ENCODE data around the gene RXFP2. TPM values are rescaled to one million over a fixed set of nuclear protein-coding genes. Genes with fewer than 3 reads are reported as not detected.

The RXFP2 gene
- total and polyA plus RNA-seq, 3 experiments from 2014 or later, result not detected

DNA sequence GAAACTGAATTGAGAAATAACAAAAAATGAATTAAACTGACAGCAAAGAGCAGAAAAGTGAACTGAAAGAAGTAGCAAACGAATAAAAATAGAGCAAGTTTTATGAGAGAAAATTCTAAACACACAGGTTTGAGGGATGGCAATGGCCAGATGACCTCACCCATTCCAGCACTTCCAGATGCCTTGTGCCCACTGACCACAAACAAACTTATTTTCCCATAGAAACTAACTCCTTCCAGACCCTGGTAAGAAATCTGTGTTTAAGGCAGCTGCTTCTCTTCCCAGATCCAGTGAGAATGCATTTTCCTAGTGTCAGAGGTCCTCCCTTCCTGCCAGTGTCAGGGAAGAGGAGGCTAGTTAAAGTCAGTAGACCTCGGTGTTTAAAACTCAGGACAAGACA, 51.7 kb downstream of the RXFP2 start:
- Mint-ChIP-seq H3K36me3 (no peaks in the 10 kb centered on the region), H3K4me1 (no peaks in the 10 kb centered on the region), H3K9me3 (peaks cover 0 to 2% (median 0%) of the 10 kb centered on the region in 5 donors), H3K4me3 (no peak overlapping the region), H3K27ac (no peak overlapping the region), H3K27me3 (peaks cover 0 to 4% of the 10 kb centered on the region in 2 donors)
- Histone ChIP-seq H3K27ac (ENCODE audit: low read depth, low read length) (no peak overlapping the region), H3K27me3 (ENCODE audit: insufficient read depth, low read length, poor library complexity, severe bottlenecking) (no peaks in the 10 kb centered on the region), H3K4me3 (ENCODE audit: low read length) (no peak overlapping the region), H3K36me3 (ENCODE audit: insufficient read depth, low read length) (no peaks in the 10 kb centered on the region), H3K9me3 (ENCODE audit: low read length) (no peaks in the 10 kb centered on the region), H3K4me1 (ENCODE audit: insufficient read depth, low read length) (no peaks in the 10 kb centered on the region)
- ChIA-PET POLR2A (no interaction called here), CTCF (no interaction called here)
- DNase-seq, result no peak

DNA sequence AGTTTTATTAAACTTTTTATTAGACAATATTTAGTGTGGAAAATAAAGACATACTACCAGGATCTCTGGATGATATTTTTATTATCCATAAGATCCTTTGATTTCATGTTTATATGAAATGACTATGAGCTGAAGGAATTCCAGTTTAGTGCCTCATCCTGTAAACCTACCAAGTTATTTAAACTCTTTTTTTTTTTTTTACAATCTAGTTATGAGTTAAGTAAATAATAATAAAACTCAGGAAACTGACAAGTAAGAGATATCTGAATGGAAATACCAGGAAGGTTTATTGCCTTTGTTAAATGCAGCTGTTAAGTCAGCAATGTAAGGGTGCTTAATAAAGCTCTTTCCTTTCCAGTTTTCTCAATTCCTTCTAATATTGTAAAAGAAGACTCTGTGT, 53.9 kb downstream of the RXFP2 start:
- no peak for DNase-seq
- Histone ChIP-seq H3K4me1 (ENCODE audit: insufficient read depth, low read length) (no peaks in the 10 kb centered on the region), H3K4me3 (ENCODE audit: low read length) (no peak overlapping the region), H3K36me3 (ENCODE audit: insufficient read depth, low read length) (no peaks in the 10 kb centered on the region), H3K27ac (ENCODE audit: low read depth, low read length) (no peak overlapping the region), H3K27me3 (ENCODE audit: insufficient read depth, low read length, poor library complexity, severe bottlenecking) (no peaks in the 10 kb centered on the region), H3K9me3 (ENCODE audit: low read length) (no peaks in the 10 kb centered on the region)
- Mint-ChIP-seq H3K27ac (no peak overlapping the region), H3K36me3 (no peaks in the 10 kb centered on the region), H3K27me3 (peaks cover 0 to 4% of the 10 kb centered on the region in 2 donors), H3K4me1 (no peaks in the 10 kb centered on the region), H3K4me3 (no peak overlapping the region), H3K9me3 (peaks cover 0 to 2% (median 0%) of the 10 kb centered on the region in 5 donors)
- CTCF ChIA-PET, result no interaction called here
- POLR2A ChIA-PET, result no interaction called here

DNA sequence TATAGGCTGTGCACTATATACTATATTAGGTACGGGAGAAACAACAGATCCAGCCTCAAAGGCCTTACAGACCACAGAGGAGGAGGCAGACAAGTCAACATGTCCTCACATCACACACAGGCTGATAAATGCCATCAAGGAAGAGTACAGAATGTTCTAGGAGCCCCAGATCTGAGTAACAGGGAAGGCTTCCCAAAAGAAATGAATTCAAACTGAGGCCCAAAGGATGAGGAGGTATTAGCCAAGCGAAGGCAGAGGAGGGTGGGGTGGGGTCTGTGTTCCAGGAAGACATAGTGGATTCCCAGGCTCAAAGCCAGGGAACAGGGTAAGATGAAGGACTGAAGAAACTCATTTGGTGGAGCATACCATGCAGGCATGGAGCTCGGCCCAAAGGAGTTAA, 55.1 kb downstream of the RXFP2 start:
- Histone ChIP-seq H3K4me1 (ENCODE audit: insufficient read depth, low read length) (no peaks in the 10 kb centered on the region), H3K27ac (ENCODE audit: low read depth, low read length) (no peak overlapping the region), H3K4me3 (ENCODE audit: low read length) (no peak overlapping the region), H3K36me3 (ENCODE audit: insufficient read depth, low read length) (no peaks in the 10 kb centered on the region), H3K27me3 (ENCODE audit: insufficient read depth, low read length, poor library complexity, severe bottlenecking) (no peaks in the 10 kb centered on the region), H3K9me3 (ENCODE audit: low read length) (no peaks in the 10 kb centered on the region)
- Mint-ChIP-seq H3K27me3 (peaks cover 3 to 4% of the 10 kb centered on the region in 2 donors), H3K4me1 (no peaks in the 10 kb centered on the region), H3K36me3 (no peaks in the 10 kb centered on the region), H3K27ac (no peak overlapping the region), H3K9me3 (peaks cover 0 to 2% (median 0%) of the 10 kb centered on the region in 5 donors), H3K4me3 (no peak overlapping the region)
- POLR2A ChIA-PET, result no interaction called here
- CTCF ChIA-PET, result no interaction called here
- DNase-seq, result no peak

DNA sequence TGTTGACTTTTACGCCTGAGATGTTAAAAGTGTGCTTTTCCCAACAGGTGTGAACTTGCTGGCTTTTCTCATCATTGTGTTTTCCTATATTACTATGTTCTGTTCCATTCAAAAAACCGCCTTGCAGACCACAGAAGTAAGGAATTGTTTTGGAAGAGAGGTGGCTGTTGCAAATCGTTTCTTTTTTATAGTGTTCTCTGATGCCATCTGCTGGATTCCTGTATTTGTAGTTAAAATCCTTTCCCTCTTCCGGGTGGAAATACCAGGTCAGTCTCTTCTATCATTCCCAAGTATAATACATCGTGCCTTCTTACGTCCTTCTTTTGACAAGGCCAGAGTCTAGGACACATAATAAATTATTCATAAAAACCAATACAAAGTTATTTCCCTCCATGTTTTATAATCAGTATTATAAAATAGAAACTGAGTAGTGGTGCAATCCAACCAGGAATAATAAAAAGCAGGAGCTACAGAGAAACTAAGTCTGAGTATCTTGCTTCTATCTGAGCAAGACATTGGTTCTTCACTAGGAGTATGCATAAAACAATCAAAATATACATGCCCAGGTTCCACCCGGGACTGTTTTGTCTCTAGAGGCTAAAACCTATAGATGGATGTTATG, 57.9 kb downstream of the RXFP2 start:
- no peak overlapping the region for H3K27ac Mint-ChIP-seq
- H3K27me3 ChIP-seq (ENCODE audit: insufficient read depth, low read length, poor library complexity, severe bottlenecking), result no peaks in the 10 kb centered on the region
- no peak overlapping the region for H3K4me3 Mint-ChIP-seq
- POLR2A ChIA-PET, result no interaction called here
- no peaks in the 10 kb centered on the region for H3K4me1 ChIP-seq (ENCODE audit: insufficient read depth, low read length)
- H3K27ac ChIP-seq (ENCODE audit: low read depth, low read length), result no peak overlapping the region
- H3K4me3 ChIP-seq (ENCODE audit: low read length), result no peak overlapping the region
- H3K36me3 ChIP-seq (ENCODE audit: insufficient read depth, low read length), result no peaks in the 10 kb centered on the region
- H3K9me3 Mint-ChIP-seq, result peaks cover 0 to 1% (median 0%) of the 10 kb centered on the region in 5 donors
- DNase-seq, result no peak
- H3K4me1 Mint-ChIP-seq, result peaks cover 0 to 7% (median 4%) of the 10 kb centered on the region in 3 donors
- CTCF ChIA-PET, result no interaction called here
- no peaks in the 10 kb centered on the region for H3K9me3 ChIP-seq (ENCODE audit: low read length)
- peaks cover 3 to 4% of the 10 kb centered on the region in 2 donors for H3K27me3 Mint-ChIP-seq
- H3K36me3 Mint-ChIP-seq, result no peaks in the 10 kb centered on the region

DNA sequence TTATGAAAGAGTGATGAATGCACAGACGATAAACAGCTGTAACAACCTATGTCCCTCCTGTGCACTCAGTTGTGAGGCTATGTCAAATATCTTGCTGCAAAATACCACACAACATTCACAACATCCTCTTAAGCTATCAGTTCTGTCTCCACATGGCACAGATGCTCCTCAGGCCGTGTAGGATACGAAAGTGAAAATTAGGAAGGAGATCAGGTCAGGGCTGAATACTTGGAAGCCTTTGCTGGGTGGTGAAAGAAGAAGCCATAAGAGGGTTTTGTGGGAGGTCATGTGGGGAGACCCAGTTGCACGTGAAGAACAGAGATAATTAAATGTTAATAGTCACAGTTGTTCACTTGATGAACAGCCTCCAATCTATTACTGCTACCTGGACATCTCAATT, 58.9 kb downstream of the RXFP2 start:
- CTCF ChIA-PET, result no interaction called here
- H3K4me3 ChIP-seq (ENCODE audit: low read length), result no peak overlapping the region
- Mint-ChIP-seq H3K36me3 (no peaks in the 10 kb centered on the region), H3K9me3 (peaks cover 0 to 1% (median 0%) of the 10 kb centered on the region in 5 donors), H3K27me3 (peaks cover 3 to 4% of the 10 kb centered on the region in 2 donors), H3K4me3 (no peak overlapping the region), H3K27ac (peak overlapping the region in 1 of 8 donors; percentile 6), H3K4me1 (peaks cover 0 to 7% (median 4%) of the 10 kb centered on the region in 3 donors)
- no peaks in the 10 kb centered on the region for H3K4me1 ChIP-seq (ENCODE audit: insufficient read depth, low read length)
- H3K27ac ChIP-seq (ENCODE audit: low read depth, low read length), result no peak overlapping the region
- no peaks in the 10 kb centered on the region for H3K9me3 ChIP-seq (ENCODE audit: low read length)
- H3K27me3 ChIP-seq (ENCODE audit: insufficient read depth, low read length, poor library complexity, severe bottlenecking), result no peaks in the 10 kb centered on the region
- no peaks in the 10 kb centered on the region for H3K36me3 ChIP-seq (ENCODE audit: insufficient read depth, low read length)
- POLR2A ChIA-PET, result no interaction called here
- DNase-seq, result no peak

DNA sequence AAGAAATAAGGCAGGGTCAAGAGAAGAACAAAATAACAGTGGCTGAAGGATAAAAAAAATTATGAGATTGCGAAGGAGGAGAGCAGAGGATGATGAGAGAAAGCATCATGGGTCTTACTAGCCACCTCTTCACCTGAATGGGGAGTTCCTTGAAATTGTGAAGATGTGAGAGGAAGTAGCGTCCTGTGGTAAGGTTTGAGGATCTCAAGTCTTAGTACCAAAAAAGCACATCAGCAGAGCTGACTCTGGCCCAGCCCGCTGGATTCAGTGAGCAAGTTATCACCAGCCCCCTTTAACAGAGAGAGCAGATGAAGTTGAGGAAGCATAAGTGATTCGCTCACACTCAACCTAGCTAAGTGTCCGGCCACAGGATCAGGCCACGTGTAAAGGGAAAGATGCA, 61.8 kb downstream of the RXFP2 start:
- Histone ChIP-seq H3K27me3 (ENCODE audit: insufficient read depth, low read length, poor library complexity, severe bottlenecking) (no peaks in the 10 kb centered on the region), H3K4me1 (ENCODE audit: insufficient read depth, low read length) (no peaks in the 10 kb centered on the region), H3K27ac (ENCODE audit: low read depth, low read length) (no peak overlapping the region), H3K36me3 (ENCODE audit: insufficient read depth, low read length) (no peaks in the 10 kb centered on the region), H3K4me3 (ENCODE audit: low read length) (no peak overlapping the region), H3K9me3 (ENCODE audit: low read length) (no peaks in the 10 kb centered on the region)
- Mint-ChIP-seq H3K9me3 (no peaks in the 10 kb centered on the region), H3K27ac (no peak overlapping the region), H3K4me3 (no peak overlapping the region), H3K27me3 (peaks cover 0 to 3% of the 10 kb centered on the region in 2 donors), H3K4me1 (peaks cover 0 to 15% (median 4%) of the 10 kb centered on the region in 3 donors), H3K36me3 (no peaks in the 10 kb centered on the region)
- CTCF ChIA-PET, result no interaction called here
- POLR2A ChIA-PET, result no interaction called here
- no peak for DNase-seq

DNA sequence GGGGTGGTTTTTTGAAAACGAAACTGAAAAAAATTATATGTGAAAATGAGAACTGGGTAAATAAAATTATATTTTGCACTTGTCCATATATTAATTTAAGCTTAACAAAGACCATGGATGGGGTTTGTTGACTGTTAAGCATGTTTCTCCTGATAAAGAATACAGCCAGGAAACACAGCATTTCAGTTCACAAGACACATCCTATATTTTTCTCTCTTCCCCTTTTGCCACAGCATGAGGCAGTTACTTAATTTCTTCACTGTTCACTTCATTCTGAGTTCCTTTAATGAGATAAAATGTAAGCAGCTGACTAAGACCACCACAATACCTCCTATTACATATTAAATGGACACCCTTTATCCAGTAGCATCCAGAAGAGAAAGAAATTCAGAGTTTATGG, 64.0 kb downstream of the RXFP2 start:
- no peak for DNase-seq
- H3K27ac ChIP-seq (ENCODE audit: low read depth, low read length), result no peak overlapping the region
- ChIA-PET CTCF (no interaction called here), POLR2A (no interaction called here)
- Mint-ChIP-seq H3K27ac (no peak overlapping the region), H3K4me3 (no peak overlapping the region), H3K4me1 (peaks cover 14 to 32% (median 20%) of the 10 kb centered on the region in 3 donors), H3K36me3 (no peaks in the 10 kb centered on the region), H3K27me3 (peaks cover 0 to 3% of the 10 kb centered on the region in 2 donors), H3K9me3 (no peaks in the 10 kb centered on the region)
- H3K4me3 ChIP-seq (ENCODE audit: low read length), result no peak overlapping the region
- H3K27me3 ChIP-seq (ENCODE audit: insufficient read depth, low read length, poor library complexity, severe bottlenecking), result no peaks in the 10 kb centered on the region
- H3K9me3 ChIP-seq (ENCODE audit: low read length), result no peaks in the 10 kb centered on the region
- H3K4me1 ChIP-seq (ENCODE audit: insufficient read depth, low read length), result no peaks in the 10 kb centered on the region
- H3K36me3 ChIP-seq (ENCODE audit: insufficient read depth, low read length), result no peaks in the 10 kb centered on the region

DNA sequence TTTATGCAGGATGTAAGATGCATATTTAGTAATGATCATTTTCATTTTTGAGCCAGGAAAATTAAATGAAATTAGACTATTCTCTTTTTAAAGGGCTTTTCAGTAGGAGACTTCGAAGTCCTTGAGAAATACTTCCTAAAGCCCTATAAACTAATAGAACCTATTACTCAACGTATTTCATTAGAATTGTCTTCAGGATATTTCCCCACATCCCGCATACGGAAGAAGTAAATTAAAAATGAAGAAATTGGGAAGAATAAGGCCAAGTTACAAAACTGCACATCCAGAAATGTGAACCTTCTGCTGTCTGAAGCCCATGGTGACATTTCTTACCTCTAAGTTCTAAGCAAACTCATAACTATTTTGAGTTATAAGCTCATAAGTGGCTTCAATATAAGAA, 66.5 kb downstream of the RXFP2 start:
- Histone ChIP-seq H3K27me3 (ENCODE audit: insufficient read depth, low read length, poor library complexity, severe bottlenecking) (no peaks in the 10 kb centered on the region), H3K27ac (ENCODE audit: low read depth, low read length) (no peak overlapping the region), H3K36me3 (ENCODE audit: insufficient read depth, low read length) (no peaks in the 10 kb centered on the region), H3K9me3 (ENCODE audit: low read length) (no peaks in the 10 kb centered on the region), H3K4me3 (ENCODE audit: low read length) (no peak overlapping the region), H3K4me1 (ENCODE audit: insufficient read depth, low read length) (no peaks in the 10 kb centered on the region)
- H3K27me3 Mint-ChIP-seq, result no peaks in the 10 kb centered on the region
- no peak for DNase-seq
- ChIA-PET POLR2A (no interaction called here), CTCF (no interaction called here)
- no peak overlapping the region for H3K27ac Mint-ChIP-seq
- H3K4me3 Mint-ChIP-seq, result no peak overlapping the region
- H3K4me1 Mint-ChIP-seq, result peaks cover 14 to 37% (median 20%) of the 10 kb centered on the region in 3 donors
- peaks cover 0 to 7% (median 4%) of the 10 kb centered on the region in 5 donors for H3K9me3 Mint-ChIP-seq
- no peaks in the 10 kb centered on the region for H3K36me3 Mint-ChIP-seq
